GM23248 (cell line): ENCODE data around the gene RNF130.

ENCODE experiments used
- EZH2 ChIP-seq: fragments of 200-600 bp; sonication (generic); IDR thresholded peaks from 2 replicates; pipeline ENCODE4 v1.6.1; 2018; ENCODE audit warnings: antibody characterized with exemption, mild to moderate bottlenecking; ENCODE audit not compliant: insufficient read depth, poor library complexity, severe bottlenecking
- EZH2phosphoT487 ChIP-seq: fragments of 200-600 bp; sonication (generic); IDR thresholded peaks from 2 replicates; pipeline ENCODE4 v1.6.1; 2018; ENCODE audit warnings: antibody characterized with exemption, moderate library complexity, mild to moderate bottlenecking, low read depth; ENCODE audit not compliant: insufficient read depth

DNA sequence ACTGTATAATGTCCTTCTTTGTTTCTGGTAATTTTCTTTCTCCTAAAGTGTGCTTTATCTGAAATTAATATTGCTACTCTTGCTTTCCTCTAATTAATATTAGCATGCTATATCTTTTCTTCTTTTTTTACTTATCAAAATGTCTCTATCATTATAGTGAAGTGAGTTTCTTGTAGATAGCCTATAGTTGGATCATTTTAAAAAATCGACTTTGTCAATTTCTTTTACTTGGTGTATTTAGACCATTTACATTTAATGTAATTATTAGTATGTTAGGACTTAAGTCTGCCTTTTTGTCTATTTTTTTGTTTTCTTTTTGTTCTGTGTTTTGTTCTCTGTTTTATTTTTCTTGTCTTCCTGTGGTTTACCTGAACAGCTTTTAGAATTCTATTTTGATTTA lies 35.4 kb upstream of the RNF130 start:
- no peak for TF ChIP-seq EZH2phosphoT487
- TF ChIP-seq EZH2, result no peak
